Fibroblast of upper back skin (primary cell): ENCODE results near the gene APOBEC3G.

ENCODE experiments used
- DNase-seq: peaks from one replicate; pipeline ENCODE4 v3.0.0-alpha.2; 2013

APOBEC3G gene

GRCh38 chr22:39092111-39092862, 15.2 kb downstream of the APOBEC3G start:
- DNase-seq, result no peak

GRCh38 chr22:39094717-39095389, 17.8 kb downstream of the APOBEC3G start:
- no peak for DNase-seq

GRCh38 chr22:39095971-39096370, 18.9 kb downstream of the APOBEC3G start:
- no peak for DNase-seq

GRCh38 chr22:39097098-39098020, 20.3 kb downstream of the APOBEC3G start, which contains the start of gene APOBEC3H:
Gene APOBEC3H, plus strand, starts transcription at chr22:39097244. Its CDS starts 3,035 bp downstream, at chr22:39100279.
- DNase-seq, result no peak

GRCh38 chr22:39098026-39098425, 21.0 kb downstream of the APOBEC3G start:
- DNase-seq, result no peak

GRCh38 chr22:39098576-39098975, 21.5 kb downstream of the APOBEC3G start:
- no peak for DNase-seq

- no peak for DNase-seq
Measured at GRCh38 chr22:39101226-39101625, 24.2 kb downstream of the APOBEC3G start.

- no peak for DNase-seq
Measured at GRCh38 chr22:39103431-39103830, 26.4 kb downstream of the APOBEC3G start.

GRCh38 chr22:39106326-39106725, 29.3 kb downstream of the APOBEC3G start:
- DNase-seq, result no peak

GRCh38 chr22:39108487-39108886, 31.4 kb downstream of the APOBEC3G start:
- DNase-seq, result no peak

GRCh38 chr22:39109361-39109760, 32.3 kb downstream of the APOBEC3G start:
- no peak for DNase-seq

- DNase-seq, result no peak
Measured at GRCh38 chr22:39110631-39111561, 33.8 kb downstream of the APOBEC3G start.

- no peak for DNase-seq
Measured at GRCh38 chr22:39114112-39114511, 37.0 kb downstream of the APOBEC3G start.

- no peak for DNase-seq
Measured at GRCh38 chr22:39115570-39115969, 38.5 kb downstream of the APOBEC3G start.

- DNase-seq, result no peak
Measured at GRCh38 chr22:39115977-39116621, 39.0 kb downstream of the APOBEC3G start.

GRCh38 chr22:39117585-39118191, 40.6 kb downstream of the APOBEC3G start:
- peak; percentile 49 for DNase-seq

- no peak for DNase-seq
Measured at GRCh38 chr22:39120983-39121382, 43.9 kb downstream of the APOBEC3G start.

GRCh38 chr22:39122772-39123470, 45.8 kb downstream of the APOBEC3G start:
- DNase-seq, result no peak

- no peak for DNase-seq
Measured at GRCh38 chr22:39123751-39124581, 46.9 kb downstream of the APOBEC3G start.
